BJ (cell line): Measurements from ENCODE around the gene METTL1. TPM values are rescaled to one million over a fixed set of nuclear protein-coding genes. Genes with fewer than 3 reads are reported as not detected.
A peak's percentile ranks its signal among the peaks of the same experiment; 100 is the strongest.

ENCODE experiments used
- CTCF ChIA-PET: fragments of 350-600 bp; formaldehyde crosslinking; extraction: SDS; loops from one replicate; lab custom pipeline; 2021; ENCODE audit warnings: antibody characterized with exemption, inconsistent platforms; lab: Yijun Ruan, JAX
- POLR2A ChIA-PET: fragments of 300-600 bp; sonication (Branson Sonifier 250); formaldehyde crosslinking; extraction: SDS; loops from one replicate; lab custom pipeline; 2021; ENCODE audit warnings: antibody characterized with exemption; lab: Charles Lee
- DNase-seq: peaks from one replicate; pipeline ENCODE4 v3.0.0-alpha.2; 2011; ENCODE audit warnings: low read depth
- H3K27me3 ChIP-seq: 2 replicates; pipeline ENCODE4 v1.6.0; 2011; ENCODE audit warnings: low read length; ENCODE audit not compliant: control insufficient read depth, insufficient read depth
- H3K36me3 ChIP-seq: 2 replicates; pipeline ENCODE4 v1.5.1; 2011; ENCODE audit warnings: low read length; ENCODE audit not compliant: control insufficient read depth, insufficient read depth
- H3K4me3 ChIP-seq: 2 replicates; pipeline ENCODE4 v1.5.1; 2011; ENCODE audit warnings: low read depth, mild to moderate bottlenecking, control low read depth, low read length
- polyA plus RNA-seq: library from polyadenylated mRNA; depleted of rRNA; stranded (reverse); fragments of >200 nt; gene quantifications from 2 replicates; pipeline ENCODE4 v1.2.3, GENCODE V29; 2011
- TF ChIP-seq, protein P1 (sequence below): IDR thresholded peaks from 2 replicates; pipeline ENCODE4 v1.5.1; 2011; ENCODE audit warnings: low read depth, mild to moderate bottlenecking, control low read depth, inconsistent platforms, low read length, moderate library complexity; ENCODE audit not compliant: insufficient read depth

METTL1 gene
- polyA plus RNA-seq, 1 experiment: 42.8 TPM

DNA sequence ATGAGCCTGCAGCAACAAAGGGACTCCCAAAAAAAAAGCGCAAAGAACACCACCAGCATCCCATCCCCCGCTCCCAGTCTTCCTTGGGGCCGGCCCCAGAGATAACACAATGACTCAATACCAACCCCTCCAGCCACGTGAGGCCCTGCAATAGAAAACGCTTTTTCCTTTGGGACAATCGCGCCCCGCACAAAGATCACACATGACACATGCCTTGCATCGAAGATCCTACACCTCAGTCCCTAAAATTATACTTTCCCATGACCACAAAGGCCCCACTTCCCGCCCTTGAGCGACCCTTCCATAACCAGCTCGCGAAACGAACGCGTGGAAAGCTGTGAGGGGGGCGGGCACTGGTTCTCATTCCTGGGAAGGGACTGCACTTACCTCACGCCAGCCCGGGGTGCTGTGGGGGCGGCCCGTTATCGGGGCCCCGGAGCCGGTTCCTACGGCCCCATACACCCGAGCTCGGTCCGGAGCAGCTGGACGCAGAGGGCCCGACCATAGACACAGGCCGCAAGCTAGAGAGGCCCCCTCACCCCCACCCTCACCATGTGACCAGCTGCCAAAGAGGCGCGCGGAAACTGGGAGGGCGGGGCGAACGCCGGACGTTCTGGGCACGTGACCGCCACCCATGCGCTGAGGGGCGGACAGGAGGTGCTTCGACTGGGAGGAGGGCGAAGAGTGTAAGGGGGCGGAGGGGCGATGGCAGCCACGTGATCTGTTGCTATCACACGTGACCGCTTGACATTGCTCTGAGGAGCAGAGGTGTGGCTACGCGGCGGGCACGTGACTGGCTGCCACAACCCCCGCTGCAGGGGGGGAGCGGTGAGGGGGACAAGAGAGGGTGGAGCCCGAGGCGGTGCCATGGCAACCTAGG, 19.9 kb downstream of the METTL1 start, which contains the start of gene CDK4:
Gene CDK4 (minus strand): TSS at position 523 of the 880 bp plus-strand sequence. CDS start 593 bp downstream, outside the sequence.
- peak; percentile 99 for DNase-seq
- Histone ChIP-seq H3K4me3 (peak within 1 kb of the TSS; percentile 81), H3K36me3 (peaks cover 10% of the 10 kb centered on the region), H3K27me3 (peaks cover 6% of the 10 kb centered on the region)
- CTCF ChIA-PET: interaction anchor here (0.9 to 1.1 kb wide), 3 partner anchors 15 to 28 kb away, joined by 3 to 4 read pairs (median 3); no protein-coding TSS in a partner anchor
- POLR2A ChIA-PET: interaction anchor here (1.1 kb wide), 1 partner anchor 20 kb away, joined by 3 read pairs; the partner anchor contains the start of genes EEF1AKMT3 and METTL1
- TF ChIP-seq, protein P1, sequence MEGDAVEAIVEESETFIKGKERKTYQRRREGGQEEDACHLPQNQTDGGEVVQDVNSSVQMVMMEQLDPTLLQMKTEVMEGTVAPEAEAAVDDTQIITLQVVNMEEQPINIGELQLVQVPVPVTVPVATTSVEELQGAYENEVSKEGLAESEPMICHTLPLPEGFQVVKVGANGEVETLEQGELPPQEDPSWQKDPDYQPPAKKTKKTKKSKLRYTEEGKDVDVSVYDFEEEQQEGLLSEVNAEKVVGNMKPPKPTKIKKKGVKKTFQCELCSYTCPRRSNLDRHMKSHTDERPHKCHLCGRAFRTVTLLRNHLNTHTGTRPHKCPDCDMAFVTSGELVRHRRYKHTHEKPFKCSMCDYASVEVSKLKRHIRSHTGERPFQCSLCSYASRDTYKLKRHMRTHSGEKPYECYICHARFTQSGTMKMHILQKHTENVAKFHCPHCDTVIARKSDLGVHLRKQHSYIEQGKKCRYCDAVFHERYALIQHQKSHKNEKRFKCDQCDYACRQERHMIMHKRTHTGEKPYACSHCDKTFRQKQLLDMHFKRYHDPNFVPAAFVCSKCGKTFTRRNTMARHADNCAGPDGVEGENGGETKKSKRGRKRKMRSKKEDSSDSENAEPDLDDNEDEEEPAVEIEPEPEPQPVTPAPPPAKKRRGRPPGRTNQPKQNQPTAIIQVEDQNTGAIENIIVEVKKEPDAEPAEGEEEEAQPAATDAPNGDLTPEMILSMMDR: no peak

DNA sequence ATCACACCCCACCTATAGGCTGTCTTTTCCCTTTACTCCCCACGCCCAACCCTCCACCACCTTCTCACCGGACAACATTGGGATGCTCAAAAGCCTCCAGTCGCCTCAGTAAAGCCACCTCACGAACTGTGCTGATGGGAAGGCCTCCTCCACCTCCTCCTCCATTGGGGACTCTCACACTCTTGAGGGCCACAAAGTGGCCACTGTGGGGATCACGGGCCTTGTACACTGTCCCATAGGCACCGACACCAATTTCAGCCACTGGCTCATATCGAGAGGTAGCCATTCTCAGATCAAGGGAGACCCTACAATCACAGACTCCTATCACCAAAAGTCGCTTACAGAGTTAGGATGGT, 20.5 kb downstream of the METTL1 start:
- peaks cover 14% of the 10 kb centered on the region for H3K36me3 ChIP-seq
- ChIA-PET POLR2A (interaction anchor here (1.1 kb wide), 1 partner anchor 21 kb away, joined by 3 read pairs; the partner anchor contains the start of genes EEF1AKMT3 and METTL1), CTCF (interaction anchor here (1.1 kb wide), 1 partner anchor 28 kb away, joined by 4 read pairs; no protein-coding TSS in a partner anchor)
- TF ChIP-seq, protein P1: no peak
- H3K4me3 ChIP-seq: peak overlapping the region; percentile 81
- DNase-seq: no peak
- H3K27me3 ChIP-seq: peaks cover 6% of the 10 kb centered on the region

DNA sequence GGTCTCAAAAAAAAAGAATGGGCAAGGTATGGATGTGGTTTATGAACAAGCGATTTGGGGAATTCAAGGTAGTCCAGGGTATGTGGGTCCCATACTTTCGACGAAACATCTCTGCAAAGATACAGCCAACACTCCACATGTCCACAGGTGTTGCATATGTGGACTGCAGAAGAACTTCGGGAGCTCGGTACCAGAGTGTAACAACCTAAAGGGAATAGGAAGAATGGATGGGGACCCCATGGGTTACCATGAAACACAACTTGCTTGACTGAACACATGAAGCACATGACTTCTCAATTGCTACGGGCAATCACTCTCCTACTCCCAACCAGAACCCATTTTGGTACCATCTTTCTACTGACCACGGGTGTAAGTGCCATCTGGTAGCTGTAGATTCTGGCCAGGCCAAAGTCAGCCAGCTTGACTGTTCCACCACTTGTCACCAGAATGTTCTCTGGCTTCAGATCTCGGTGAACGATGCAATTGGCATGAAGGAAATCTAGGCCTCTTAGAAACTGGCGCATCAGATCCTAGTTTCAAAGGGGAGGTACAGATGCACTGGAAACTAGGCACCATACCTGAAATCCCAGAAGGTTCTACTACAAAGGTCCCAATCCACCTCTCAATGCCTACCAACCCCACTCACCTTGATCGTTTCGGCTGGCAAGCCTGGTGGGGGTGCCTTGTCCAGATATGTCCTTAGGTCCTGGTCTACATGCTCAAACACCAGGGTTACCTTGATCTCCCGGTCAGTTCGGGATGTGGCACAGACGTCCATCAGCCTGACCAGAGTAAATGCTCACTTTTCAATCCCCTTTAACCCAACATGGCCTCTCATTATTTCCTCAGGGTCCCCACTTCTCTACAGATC, 21.1 kb downstream of the METTL1 start:
- POLR2A ChIA-PET: no interaction called here
- TF ChIP-seq, protein P1: no peak
- peaks cover 15% of the 10 kb centered on the region for H3K36me3 ChIP-seq
- no peak for DNase-seq
- peak overlapping the region; percentile 81 for H3K4me3 ChIP-seq
- CTCF ChIA-PET: interaction anchor here (1.0 kb wide), 1 partner anchor 9 kb away, joined by 3 read pairs; no protein-coding TSS in a partner anchor
- peaks cover 2% of the 10 kb centered on the region for H3K27me3 ChIP-seq

DNA sequence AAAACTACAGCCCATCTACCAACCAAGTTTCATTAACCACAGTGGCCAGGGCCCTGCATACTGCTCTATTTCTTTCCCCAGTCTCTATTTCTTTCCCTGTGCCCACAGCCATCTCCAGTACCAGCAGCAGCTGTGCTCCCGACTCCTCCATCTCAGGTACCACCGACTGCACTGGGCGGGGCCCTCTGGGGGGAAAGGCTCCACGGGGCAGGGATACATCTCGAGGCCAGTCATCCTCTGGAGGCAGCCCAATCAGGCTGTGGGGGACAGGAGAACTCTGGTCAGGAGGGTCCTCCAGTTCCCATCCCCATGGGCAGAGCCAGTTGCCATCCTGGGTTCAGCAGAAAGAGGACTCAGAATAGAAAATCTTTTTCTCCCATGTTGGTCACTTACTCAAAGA, 22.8 kb downstream of the METTL1 start:
- TF ChIP-seq, protein P1: no peak
- H3K36me3 ChIP-seq: peaks cover 15% of the 10 kb centered on the region
- DNase-seq: no peak

More for the DNA sequence above, 22.8 kb downstream of the METTL1 start:
- CTCF ChIA-PET: no interaction called here
- POLR2A ChIA-PET: no interaction called here
- H3K27me3 ChIP-seq: no peaks in the 10 kb centered on the region; the same call in 1 of the 2 replicates
- no peak overlapping the region for H3K4me3 ChIP-seq
